Measurements from ENCODE around the gene S100P. TPM values are rescaled to one million over a fixed set of nuclear protein-coding genes. Genes with fewer than 3 reads are reported as not detected.
A peak's percentile ranks its signal among the peaks of the same experiment; 100 is the strongest.

S100P gene
- total and polyA plus RNA-seq, 2 of the 4 experiments (the other 2 are of a cell fraction): not detected

DNA sequence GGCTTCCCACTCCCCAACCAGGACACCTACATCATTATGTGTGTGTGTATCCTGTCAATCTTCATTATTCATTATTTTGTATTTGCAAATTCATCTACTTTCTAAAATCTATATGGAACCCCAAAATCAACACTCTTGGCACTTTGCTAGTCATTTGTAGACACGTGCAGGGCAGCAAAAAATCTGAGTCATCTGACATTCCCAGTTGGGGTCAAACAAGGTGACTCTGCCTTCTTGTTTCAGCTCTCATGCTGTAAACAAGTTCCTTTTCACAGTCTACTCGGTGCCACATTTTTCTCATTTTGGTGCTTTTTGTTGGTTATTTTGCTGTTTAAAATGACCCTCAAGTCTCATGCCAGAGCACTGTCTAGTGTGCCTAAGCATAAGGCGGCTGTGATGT is 10.1 kb downstream of the S100P start:
- Histone ChIP-seq H3K27me3 (ENCODE audit: control insufficient read depth, insufficient read depth, low read length) (no peaks in the 10 kb centered on the region), H3K9me3 (ENCODE audit: control insufficient read depth, insufficient read depth, low read length) (peaks cover 2% of the 10 kb centered on the region; the same call in 1 of the 2 replicates), H3K18ac (ENCODE audit: low read depth, low read length) (no peak overlapping the region), H3K4me1 (ENCODE audit: control insufficient read depth, insufficient read depth, low read length) (peaks cover 7% of the 10 kb centered on the region), H3K9me1 (ENCODE audit: insufficient read depth, low read length) (peaks cover 16% of the 10 kb centered on the region), H3K4ac (ENCODE audit: low read depth, low read length) (no peak overlapping the region; the same call in 1 of the 2 replicates), H3K14ac (replicated peaks; ENCODE audit: low read depth, low read length) (no peak overlapping the region), H3K27ac (ENCODE audit: insufficient read depth, low read length) (no peak overlapping the region; the same call in 1 of the 2 replicates), H2BK15ac (ENCODE audit: low read depth, low read length) (no peak overlapping the region), H3K9ac (ENCODE audit: low read depth, low read length) (no peak overlapping the region), H4K20me1 (ENCODE audit: insufficient read depth, low read length) (peaks cover 28% of the 10 kb centered on the region; the same call in 1 of the 2 replicates), H3K56ac (ENCODE audit: extremely low read depth, insufficient read depth, low read length) (no peak overlapping the region), H2BK5ac (ENCODE audit: low read depth, low read length, poor library complexity, severe bottlenecking) (no peak overlapping the region), H4K91ac (ENCODE audit: insufficient read depth, low read depth, low read length) (no peak overlapping the region), H2AK9ac (replicated peaks; ENCODE audit: low read depth, low read length, poor library complexity) (no peak overlapping the region), H2AK5ac (ENCODE audit: low read depth, low read length) (no peak overlapping the region), H4K5ac (ENCODE audit: low read depth, low read length) (no peak overlapping the region), H3K36me3 (ENCODE audit: control insufficient read depth, insufficient read depth, low read length) (peaks cover 11% of the 10 kb centered on the region), H2BK20ac (ENCODE audit: low read depth, low read length) (no peak overlapping the region), H3K23ac (ENCODE audit: low read depth, low read length) (no peak overlapping the region), H4K8ac (ENCODE audit: low read depth in 2 of 2, low read length in 2 of 2) (no peak overlapping the region), H3K79me1 (ENCODE audit: low read depth in 1 of 2, low read length in 2 of 2) (peaks cover 43 to 69% of the 10 kb centered on the region in 2 experiments), H2BK120ac (ENCODE audit: low read depth, low read length) (no peak overlapping the region), H2AFZ (replicated peaks; ENCODE audit: low read length, poor library complexity) (no peak overlapping the region), H3K4me2 (ENCODE audit: low read depth, low read length) (peak overlapping the region; percentile 42; the same call in 1 of the 2 replicates), H3K4me3 (ENCODE audit: insufficient read depth, low read depth, low read length) (no peak overlapping the region)
- ChIA-PET POLR2A (ENCODE audit: unreplicated experiment) (no interaction called here), CTCF (interaction anchor here (1.2 kb wide), 1 partner anchor 13 kb away, joined by 3 read pairs; no protein-coding TSS in a partner anchor)
- no peak for TF ChIP-seq CEBPB (IDR thresholded peaks at IDR 0.05; ENCODE audit: low read depth, low read length)
- TF ChIP-seq BHLHE40 (IDR thresholded peaks at IDR 0.05; ENCODE audit: low read depth, low read length): peak; percentile 82
- TF ChIP-seq RFX5 (IDR thresholded peaks at IDR 0.05; ENCODE audit: low read depth, low read length): no peak
- dilution Hi-C loops (cut with HindIII; ENCODE audit: low sequenced_read_pairs, unreplicated experiment) (no loop called here), intact Hi-C loops (cut with micrococcal nuclease) (no loop called here), in situ Hi-C loops (cut with MboI; ENCODE audit: low sequenced_read_pairs) (no loop called here)
- peak; percentile 51 for ATAC-seq (ENCODE audit: low read depth)
- WGBS, 2 experiments (ENCODE audit: extremely low coverage in 2 of 2, insufficient read length in 1 of 2): no CpG with 5 or more reads among the region's 3 CpGs
- DNase-seq: peak; percentile 33
- no TSS peak for BruUV-seq (replicated peaks)
